ENCODE measurements around the gene SIPA1L3.
"Not testable (repeated sequence)": the region's sequence is repeated elsewhere in the genome, so short reads cannot be mapped to it uniquely, and the experiment has no call there.

The SIPA1L3 gene

DNA sequence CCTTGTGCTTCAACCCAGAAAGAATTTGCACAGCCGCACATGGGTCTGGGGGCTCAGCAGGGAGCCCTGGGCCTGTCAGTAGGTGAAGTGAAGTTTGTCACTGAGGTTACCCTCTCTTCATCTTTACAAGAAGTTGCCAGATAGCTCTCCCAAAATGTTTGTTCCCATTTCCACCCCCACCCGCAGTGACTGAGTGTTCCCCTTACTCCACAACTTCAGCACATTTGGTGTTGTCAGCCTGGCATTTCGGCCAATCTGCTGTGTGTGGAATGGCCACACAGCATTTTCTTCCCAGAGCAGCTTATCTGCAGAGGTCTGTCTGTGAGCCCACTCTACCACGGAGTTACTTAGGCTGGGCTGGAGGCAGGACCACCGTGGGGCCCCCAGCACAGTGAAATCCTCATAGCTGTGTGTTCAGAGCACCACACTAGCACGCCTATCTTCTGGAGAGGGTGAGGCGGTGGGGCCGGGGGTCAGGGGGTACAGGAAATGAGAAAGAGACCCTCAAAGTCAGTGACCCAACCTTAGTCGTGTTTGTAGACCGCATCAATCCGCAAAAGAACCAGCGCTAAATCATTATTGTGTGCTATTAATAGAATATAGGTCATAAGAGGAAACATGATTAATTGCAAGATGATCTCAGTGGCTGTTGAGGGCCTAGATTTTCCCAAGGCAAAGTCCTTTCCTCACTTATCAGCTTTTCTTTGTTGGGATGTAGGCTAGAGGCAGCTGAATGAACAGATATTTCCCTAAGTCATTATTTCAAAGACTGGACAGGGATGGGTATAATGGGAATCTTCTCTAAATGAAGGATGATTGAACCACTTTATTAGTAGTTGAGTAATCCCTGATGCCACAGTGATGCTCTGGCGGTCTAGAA, 116.0 kb downstream of the SIPA1L3 start:
- DNase-seq, result peak; percentile 65

- no peak for DNase-seq
Measured at GRCh38 chr19:38023671-38024541, 116.9 kb downstream of the SIPA1L3 start.

DNA sequence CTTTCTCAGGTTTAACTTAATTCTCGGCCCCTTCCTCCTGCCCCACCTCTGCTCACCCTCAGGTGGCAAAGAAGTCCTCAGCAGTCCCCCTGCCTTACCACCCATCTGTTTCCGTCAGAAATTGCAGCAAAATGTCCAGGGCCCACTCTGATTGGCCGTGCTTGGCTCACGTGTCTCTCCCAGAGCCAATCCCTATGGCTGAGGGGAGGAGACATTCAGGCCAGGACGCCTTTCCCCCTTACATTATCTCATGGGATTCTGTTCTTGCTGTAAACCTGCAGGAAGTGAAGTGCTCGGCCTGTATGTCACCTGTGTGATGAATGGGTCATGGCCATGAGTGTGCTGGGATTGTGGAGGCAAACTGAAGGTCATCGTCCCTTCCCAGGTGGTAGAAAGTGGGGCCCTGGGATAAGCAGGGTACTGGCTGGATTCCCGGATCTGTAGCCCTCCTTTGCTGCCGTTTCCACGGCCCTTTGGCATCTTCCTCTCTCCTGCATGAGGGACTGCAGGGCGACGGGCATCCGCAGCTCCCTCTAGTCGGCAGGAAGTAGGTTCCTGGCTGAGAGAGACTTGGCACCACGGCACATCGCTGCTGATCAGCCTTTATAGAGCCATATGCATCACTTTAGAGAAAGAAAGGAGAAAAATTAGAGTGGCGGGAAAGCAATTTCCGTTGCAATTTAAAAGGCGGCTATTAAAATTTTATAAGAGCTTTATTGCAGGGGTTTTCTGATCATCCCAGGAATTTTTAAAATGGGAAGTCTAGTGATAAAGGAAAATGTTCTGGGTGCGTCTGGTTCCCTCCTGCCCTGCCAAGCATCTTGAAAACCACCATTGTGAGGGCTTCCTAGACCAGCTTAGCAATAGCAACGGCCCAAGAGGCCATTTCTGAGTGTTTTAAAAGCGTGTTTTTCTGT, 118.2 kb downstream of the SIPA1L3 start:
- DNase-seq, result no peak

DNA sequence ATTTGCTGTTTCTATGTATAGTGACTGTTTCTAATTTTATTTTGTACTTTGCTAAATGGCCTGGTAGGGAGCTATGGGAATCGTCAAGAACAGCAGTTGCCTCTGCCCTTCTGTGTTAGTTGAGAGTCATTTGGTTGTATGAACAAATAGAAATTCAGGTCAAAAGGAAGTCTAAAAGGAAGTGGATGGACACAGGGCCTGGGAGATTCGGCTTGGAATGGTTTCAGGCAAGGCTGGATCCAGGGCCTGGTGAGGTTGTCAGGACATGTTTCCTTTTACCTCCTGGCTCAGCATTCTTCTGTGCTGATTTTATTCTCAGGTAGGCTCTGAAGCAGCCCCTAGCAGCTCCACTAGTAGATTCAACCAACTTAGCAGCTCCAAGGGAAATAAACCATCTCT, 118.9 kb downstream of the SIPA1L3 start:
- no peak for DNase-seq

GRCh38 chr19:38028913-38029510, 122.0 kb downstream of the SIPA1L3 start:
- DNase-seq, result no peak

DNA sequence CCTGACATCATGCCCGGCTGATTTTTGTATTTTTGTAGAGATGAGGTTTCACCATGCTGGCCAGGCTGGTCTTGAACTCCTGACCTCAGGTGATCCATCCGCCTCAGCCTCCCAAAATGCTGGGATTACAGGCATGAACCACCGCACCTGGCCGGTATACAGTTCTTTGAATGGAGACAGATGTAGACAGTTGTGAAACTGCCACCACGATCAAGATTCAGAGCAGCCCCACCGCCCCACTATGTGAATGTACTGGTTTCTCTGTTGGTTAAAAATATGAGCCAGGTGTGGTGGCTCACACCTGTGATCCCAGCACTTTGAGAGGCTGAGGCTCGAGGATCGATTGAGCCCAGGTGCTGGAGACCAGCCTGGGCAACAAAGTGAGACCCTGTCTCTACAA, 123.0 kb downstream of the SIPA1L3 start:
- not testable (repeated sequence) for DNase-seq

- DNase-seq, result no peak
Measured at GRCh38 chr19:38030686-38031422, 123.8 kb downstream of the SIPA1L3 start.

DNA sequence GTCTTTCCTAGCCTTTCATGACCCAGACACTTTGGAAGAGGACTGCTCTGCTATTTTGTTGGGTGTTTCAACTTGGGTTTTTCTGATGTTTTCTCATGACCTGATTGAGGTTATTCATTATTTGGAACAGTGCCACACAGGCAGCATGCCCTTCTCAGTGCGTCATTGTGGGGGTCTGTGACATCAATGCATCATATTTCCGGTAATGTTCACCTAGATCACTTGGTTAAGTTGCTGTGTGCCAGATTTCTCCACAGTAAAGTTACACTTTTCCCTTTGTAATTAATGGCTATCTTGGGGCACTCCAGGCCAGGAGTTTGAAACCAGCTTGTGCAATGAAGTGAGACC, 124.4 kb downstream of the SIPA1L3 start:
- DNase-seq, result no peak

DNA sequence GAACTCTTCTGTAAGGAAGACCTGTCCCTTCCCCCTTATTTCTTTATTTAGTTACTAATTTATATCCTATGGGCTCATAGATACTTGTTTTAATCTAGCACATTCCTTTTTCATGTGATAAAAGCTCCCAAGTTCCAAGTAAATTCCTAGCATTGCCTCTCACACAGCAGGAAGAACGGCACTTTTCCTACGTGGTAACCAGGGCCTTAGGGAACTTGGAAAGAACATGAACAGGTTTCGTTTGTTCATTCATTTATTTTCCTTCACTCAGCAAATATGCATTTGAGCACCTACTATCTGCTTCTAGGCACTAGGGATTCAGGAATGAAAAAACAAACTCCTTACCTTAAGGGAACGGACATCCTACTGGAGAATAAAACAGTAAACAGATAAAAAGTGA, 125.1 kb downstream of the SIPA1L3 start:
- DNase-seq, result no peak

- DNase-seq, result peak; percentile 77
Measured at GRCh38 chr19:38032951-38033350, 125.9 kb downstream of the SIPA1L3 start.

- peak; percentile 85 for DNase-seq
Measured at GRCh38 chr19:38033658-38034491, 126.9 kb downstream of the SIPA1L3 start.

GRCh38 chr19:38034492-38034860, 127.5 kb downstream of the SIPA1L3 start:
- peak; percentile 83 for DNase-seq

- DNase-seq, result no peak
Measured at GRCh38 chr19:38035515-38036495, 128.8 kb downstream of the SIPA1L3 start.

DNA sequence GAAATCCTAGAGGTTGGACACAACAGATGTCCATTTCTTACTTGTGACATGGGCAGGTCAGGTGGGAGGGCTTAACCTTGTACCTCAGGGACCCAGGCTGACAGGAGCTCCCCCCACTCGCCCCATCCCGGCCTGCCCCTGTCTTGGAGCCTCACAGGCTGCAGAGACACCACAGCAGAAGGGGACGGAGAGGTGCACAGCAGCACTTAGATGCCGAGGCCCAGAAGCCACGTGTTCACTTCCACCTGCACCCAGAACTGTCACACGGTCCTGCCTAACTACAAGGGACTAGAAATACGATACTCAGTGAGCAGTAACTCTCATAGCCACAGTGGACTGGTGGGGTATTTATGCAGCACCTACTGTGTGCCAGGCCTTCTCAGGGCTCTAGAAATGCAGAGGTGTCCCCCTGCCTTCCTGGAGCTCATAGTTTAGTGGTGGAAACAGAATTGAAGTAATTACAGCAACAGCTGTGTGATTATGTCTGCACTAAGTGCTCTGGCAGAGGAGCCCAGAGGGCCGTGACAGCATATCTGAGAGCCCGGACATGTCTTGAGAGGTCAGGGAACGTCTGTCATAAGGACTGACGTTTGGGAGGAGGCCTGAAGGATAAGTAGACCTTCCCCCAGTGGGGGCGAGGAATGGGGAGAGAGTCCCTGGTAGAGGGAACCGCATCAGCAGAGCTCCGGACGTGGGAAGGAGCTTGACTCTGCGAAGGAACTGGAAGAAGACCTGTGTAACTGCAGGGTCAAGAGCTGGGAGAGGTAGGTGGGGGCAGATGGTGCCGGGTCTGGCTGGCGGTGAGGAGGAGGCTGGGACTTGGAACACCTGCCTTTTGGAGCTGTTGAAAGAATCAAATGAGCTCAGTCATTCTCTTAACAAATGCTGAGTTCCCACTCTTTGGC, 130.0 kb downstream of the SIPA1L3 start:
- peak; percentile 10 for DNase-seq

GRCh38 chr19:38039966-38040365, 133.0 kb downstream of the SIPA1L3 start:
- DNase-seq, result no peak

DNA sequence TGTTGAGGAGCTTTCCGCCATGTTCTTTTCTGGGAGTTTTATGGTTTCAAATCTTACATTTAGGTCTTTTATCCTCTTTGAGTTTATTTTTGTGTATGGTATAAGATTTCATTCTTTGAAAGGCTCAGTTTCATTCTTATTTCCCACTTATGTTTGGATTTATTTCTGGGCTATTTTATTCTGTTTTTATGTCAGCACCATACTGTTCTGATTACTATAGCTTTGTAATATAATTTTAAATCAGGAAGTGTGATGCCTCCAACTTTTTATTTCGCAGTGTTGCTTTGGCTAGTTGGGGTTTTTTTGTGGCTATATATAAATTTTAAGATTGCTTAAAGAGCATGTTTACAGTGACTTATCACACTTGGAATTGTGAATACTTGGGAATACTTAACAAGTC, 135.1 kb downstream of the SIPA1L3 start:
- no peak for DNase-seq

DNA sequence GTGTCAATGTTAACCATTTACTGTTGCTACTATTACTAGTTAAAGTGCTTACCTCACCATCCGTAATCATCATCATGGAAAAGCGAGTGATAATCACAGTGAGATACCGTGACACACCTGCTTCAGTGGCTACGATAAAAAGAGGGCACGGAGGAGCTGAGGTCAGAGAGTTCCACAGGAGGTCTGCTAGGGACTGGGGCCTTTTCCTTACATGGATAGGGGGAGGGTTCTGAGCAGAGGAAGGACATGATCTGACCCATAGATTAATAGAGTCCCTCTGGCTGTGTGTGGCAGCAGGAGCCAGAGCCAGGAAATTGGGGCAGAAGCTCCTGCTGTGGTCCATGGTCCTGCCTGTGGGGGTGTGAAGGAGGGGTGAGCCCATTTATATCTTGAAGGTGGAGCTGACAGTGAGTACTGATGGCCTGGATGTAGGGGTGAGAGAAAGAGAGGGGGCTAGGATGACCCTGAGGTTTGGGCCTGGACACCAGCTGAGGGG, 136.7 kb downstream of the SIPA1L3 start:
- DNase-seq, result no peak

Measured in inflammatory macrophage treated with lipopolysaccharide for 4 hours (primary cell).